ENCODE data around the gene TAF11L2.
"Not testable (repeated sequence)": the region's sequence is repeated elsewhere in the genome, so short reads cannot be mapped to it uniquely, and the experiment has no call there.

TAF11L2 gene

DNA sequence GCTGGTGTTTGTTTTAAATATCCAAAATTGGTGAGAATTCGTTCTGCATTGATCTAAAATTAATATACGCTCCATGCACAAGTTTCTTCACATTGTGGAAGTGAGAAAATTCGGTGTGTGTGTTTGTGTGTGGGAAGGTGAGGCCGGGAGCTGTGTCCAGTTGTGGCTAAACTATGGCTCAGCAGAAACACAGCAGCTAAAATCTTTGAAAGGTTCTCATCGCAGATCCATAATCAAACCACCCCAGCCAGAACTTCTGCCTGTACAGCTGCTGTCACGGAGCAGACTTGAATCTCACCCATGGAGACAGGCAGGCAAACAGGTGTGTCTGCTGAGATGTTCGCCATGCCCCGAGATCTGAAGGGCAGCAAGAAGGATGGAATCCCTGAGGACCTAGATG is at the start of gene TAF11L2:
TSS of gene TAF11L2 (plus strand) at position 301 of the 400 bp plus-strand sequence.
- not testable (repeated sequence) for DNase-seq (ENCODE audit: low read depth, low spot score)

DNA sequence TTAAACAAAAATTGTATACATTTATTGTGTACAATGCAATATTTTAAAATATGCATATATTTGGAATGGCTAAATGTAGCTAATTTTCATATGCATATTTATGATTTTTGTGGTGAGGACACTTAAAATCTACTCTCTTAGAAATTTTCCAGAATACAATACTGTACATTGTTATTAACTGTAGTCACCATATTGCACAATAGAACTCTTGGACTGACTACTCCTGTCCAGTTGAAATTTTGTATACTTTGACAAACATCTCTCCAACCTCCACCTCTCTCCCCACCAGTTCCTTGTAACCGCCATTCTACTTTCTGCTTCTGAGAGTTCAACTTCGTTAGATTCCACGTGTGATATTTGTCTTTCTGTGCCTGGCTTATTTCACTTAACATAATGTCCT is 49.2 kb upstream of the TAF11L2 start:
- DNase-seq (ENCODE audit: low read depth, low spot score), result no peak

DNA sequence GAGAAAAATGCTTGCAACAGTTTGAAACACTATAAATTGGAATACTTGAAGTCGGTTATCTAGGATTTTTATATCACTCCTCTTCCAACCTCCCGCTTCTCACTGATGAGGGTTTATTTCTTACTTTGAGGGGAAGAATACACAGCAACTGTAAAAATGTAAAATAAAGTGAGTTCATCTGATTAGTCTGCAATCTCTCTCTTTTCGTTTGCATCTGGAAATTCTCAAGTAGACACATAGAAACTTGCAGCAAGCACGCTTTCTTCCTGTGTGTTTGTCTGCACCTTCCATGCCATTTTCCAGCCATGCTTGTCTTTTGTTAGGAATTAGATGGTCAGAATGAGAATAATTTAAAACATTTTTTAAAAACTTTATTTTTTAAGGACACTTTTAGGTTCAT is 45.1 kb upstream of the TAF11L2 start:
- DNase-seq (ENCODE audit: low read depth, low spot score), result no peak

DNA sequence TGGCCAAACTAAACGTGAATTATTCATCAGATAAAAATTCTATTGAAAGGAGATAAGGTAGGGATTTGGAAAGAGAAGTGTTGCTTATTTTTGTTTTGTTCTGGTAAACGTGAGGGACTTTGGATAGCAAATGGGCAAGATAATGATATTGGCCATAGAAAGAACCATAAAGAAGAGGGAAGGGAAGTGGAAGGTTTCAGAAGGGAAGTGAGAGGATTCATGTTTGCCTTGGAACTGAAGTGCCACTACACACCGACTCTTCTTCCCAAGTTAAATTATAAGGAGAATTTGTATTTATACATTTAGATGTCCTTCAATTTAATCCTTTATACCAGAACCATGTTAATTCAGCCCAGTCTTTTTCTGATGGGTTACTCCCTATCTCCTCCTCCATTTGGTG is 42.1 kb upstream of the TAF11L2 start:
- no peak for DNase-seq (ENCODE audit: low read depth, low spot score)

DNA sequence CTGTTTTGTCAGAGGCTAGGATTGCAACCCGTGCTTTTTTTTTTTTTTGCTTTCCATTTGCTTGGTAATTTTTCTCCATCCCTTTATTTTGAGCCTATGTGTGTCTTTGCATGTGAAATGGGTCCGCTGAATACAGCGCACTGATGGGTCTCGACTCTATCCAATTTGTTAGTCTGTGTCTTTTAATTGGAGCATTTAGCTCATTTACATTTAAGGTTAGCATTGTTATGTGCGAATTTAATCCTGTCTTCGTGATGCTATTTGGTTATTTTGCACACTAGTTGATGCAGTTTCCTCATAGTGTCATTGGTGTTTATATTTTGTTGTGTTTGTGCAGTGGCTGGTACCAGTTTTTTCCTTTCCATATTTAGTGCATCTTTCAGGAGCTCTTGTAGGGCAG is 36.2 kb upstream of the TAF11L2 start:
- no peak for DNase-seq (ENCODE audit: low read depth, low spot score)

DNA sequence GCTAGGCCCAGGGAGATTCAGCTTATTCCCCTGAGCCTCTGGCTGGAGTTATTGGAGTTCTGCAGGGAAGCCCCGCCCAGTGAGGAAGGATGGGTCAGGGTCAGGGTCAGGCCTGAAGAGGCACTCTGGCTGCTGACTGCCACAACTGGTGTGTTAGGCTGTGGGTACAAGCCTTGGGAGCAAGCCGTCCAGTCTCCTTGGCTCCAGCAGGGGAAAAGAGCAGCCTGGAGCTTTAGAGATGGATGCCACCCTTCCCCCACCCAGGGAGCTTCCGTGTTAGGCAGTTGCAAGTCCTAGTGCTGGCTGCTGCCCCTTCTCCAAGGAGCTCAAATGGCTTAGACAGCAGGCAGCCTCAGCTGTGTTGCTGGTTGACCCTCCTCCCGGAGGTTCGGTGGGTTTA is 34.4 kb upstream of the TAF11L2 start:
- no peak for DNase-seq (ENCODE audit: low read depth, low spot score)

DNA sequence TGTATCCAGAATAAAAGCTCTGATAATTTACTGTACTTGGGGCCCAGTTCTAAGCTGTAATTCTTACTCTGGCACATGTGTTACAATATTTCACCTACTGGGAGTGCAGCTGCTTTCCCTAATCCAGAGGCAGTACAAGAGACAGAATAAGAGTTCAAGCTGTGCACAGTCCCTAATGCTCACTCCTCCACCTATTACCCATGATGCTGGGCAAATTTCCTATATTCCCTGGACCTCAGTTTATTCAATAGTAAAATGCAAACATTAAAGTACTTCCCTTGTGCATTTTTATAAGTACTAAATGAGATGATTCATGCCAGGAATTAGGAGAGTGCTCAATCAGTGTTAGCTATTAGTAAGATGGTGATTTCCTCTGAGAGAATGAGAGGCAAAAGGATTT is 28.0 kb upstream of the TAF11L2 start:
- DNase-seq (ENCODE audit: low read depth, low spot score), result no peak

DNA sequence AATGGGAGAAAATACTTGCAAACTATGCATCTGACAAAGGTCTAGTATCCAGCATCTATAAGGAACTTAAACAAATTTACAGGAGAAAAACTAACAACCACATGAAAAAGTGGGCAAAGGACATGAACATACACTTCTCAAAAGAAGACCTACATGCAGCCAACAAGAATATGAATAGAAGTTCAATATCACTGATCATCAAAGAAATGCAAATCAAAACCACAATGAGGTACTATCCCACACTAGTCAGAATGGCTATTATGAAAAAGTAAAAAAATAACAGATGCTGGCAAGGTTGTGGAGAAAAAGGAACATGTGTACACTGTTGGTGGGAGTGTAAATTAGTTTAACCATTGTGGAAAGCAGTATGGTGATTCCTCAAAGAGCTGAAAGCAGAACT is 23.0 kb upstream of the TAF11L2 start:
- not testable (repeated sequence) for DNase-seq (ENCODE audit: low read depth, low spot score)

DNA sequence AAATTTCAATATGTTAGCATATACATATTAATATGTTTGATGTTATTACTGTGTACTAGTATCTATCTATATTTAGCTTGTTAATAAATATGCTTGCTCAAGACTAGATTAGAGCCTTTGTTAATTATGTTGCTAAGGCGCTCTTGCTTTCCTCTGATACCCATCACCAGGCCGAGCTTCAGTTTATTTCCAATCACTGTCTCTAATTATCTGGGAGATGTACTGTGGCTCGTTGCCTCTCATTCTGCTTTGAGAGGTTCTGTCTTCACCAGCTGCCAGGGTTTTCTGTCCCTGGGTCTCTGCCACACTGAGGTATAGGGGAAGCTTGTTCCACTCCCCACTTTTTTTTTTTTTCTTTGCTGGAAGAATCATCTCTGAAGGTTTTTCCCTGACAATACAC is 21.0 kb upstream of the TAF11L2 start:
- DNase-seq (ENCODE audit: low read depth, low spot score), result no peak

DNA sequence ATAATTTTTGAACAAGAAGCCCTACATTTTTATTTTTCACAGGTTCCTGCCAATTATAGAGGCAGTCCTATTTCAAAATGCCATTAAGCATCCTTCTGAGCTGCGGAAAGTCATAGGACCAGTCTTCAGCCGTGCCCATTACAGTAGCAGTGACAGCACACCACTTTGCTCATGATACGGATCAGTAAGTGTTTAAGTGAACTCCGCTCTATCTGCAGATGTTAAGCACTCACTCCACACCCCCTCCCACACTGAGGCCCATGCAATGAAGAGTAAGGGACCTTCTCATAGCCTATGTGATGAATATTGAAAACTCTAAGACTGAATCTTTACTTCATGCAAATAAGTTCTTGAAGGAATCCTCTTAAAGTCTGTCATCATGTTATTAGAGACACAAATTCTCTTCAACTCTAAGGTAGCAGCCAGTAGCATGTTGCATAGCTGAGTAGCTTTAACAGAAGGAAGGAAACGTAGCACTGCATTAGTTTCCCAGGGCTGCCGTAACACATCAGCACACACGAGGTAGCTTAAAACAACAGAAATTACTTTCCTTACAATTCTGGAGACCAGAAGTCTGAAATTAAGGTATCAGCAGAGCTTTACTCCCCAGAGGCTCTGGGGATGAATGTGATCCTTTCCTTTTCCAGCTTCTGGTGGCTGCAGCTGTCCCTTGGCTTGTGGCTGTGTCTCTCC is 20.3 kb upstream of the TAF11L2 start:
- DNase-seq (ENCODE audit: low read depth, low spot score), result no peak

DNA sequence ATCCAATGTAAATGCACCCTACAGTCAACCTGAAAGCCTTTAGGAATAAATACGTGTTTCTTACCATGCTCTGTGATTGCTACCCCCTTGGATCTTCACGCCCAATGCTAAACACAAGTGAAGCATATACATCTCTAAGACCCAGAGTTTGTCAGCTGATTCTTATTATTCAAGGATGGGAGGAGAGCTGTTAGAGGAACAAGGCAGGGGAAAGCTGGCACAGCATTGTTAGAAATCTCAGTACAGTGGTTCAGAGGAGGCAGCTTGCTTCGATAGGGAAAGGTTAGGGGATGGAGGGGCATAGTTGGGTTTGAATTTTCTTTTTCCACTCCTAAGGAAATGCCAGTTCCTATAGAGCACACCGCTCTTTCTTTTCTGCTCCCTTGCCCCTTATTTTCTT is 16.7 kb upstream of the TAF11L2 start:
- DNase-seq (ENCODE audit: low read depth, low spot score), result no peak

DNA sequence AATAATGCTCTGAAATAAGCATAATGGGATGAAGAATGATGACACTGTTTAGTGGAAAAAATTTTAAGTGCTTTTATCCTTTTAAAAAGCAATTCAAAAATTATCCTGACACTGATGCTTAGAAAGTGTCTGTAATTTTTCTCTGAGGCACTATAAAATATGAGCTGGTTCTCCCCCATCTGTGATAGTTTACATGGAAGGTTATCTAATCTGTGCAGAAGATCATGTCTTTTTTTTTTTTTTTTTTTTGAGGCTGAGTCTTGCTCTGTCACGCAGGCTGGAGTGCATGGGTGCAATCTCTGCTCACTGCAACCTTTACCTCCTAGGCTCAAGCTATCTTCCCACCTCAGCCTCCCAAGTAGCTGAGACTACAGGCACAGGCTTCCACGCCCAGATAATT is 15.2 kb upstream of the TAF11L2 start:
- DNase-seq (ENCODE audit: low read depth, low spot score), result no peak

DNA sequence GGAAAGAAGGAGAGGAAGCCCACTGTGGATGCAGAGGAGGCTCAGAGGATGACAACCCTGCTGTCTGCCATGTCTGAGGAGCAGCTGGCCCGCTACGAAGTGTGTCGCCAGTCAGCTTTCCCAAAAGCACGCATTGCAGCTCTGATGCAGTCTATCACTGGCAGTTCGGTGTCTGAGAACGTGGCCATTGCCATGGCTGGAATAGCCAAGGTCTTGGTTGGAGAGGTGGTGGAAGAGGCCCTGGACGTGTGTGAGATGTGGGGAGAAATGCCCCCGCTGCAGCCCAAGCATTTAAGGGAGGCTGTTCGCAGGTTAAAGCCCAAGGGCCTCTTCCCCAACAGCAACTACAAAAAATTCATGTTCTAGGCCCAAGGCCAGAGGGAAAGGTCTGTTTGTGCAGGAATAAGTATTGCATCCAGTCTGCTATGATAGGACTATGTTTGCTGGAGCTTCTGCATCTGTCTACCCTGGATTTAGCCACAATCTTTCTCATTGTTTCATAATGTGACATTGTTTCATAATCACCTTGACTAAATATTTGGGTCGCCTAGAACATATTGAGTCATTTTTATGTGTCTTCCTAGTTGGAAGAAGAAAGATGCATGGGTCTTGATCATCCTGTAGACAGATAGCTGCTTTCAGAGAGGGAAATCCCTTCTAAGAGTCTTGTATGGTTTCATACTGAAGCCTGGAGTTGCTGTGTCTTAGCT is 11.4 kb upstream of the TAF11L2 start:
- DNase-seq (ENCODE audit: low read depth, low spot score), result not testable (repeated sequence)

DNA sequence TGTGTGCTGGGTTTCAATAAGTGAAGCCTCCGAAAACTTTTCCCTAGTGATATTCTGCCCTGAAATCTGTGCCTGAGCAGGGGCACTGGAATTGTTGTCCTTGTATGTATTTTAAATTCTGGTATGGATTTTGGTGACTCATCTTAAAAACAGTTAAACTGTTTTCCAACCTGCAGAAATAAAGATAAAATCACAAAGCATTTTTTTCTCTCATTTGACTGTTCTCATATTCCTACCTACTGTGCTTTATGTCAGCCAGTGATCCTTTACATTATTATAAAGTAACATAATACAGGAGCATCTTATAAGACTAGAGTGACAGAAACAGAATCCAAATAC is 10.9 kb upstream of the TAF11L2 start:
- DNase-seq (ENCODE audit: low read depth, low spot score), result no peak

DNA sequence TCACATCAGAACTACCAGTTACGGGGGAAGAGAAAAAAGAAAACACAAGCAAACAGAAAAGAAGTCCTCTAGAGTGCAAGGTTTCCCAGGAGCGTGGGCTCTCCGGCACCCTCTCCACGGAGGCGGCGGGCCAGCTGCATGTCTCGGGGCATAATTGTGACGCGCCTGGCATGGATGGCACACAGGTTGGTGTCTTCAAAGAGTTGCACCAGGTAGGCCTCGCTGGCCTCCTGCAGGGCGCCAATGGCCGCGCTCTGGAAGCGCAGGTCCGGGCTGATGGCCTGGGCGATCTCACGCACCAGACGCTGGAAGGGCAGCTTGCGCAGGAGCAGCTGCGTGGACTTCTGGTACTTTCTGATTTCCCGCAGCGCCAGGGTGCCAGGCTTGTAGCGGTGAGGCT is 6.8 kb upstream of the TAF11L2 start:
- not testable (repeated sequence) for DNase-seq (ENCODE audit: low read depth, low spot score)

DNA sequence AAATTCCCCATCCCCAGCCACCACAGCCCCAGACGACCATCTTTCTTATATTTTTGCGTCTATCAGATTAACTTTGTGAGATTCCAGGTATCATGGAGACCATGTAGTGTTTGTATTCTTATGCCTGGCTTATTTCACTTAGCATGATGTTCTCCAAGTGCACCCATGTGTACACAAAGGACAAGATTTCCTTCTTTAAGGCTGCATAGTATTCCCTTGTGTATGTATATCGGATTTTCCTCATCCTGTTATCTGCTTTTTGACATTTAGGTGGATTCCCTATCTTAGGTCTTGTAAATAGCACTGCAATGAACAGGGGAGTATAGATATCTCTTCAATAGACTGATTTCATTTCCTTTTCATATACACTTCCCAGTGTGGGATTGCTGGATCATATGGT is 5.3 kb upstream of the TAF11L2 start:
- DNase-seq (ENCODE audit: low read depth, low spot score), result no peak

DNA sequence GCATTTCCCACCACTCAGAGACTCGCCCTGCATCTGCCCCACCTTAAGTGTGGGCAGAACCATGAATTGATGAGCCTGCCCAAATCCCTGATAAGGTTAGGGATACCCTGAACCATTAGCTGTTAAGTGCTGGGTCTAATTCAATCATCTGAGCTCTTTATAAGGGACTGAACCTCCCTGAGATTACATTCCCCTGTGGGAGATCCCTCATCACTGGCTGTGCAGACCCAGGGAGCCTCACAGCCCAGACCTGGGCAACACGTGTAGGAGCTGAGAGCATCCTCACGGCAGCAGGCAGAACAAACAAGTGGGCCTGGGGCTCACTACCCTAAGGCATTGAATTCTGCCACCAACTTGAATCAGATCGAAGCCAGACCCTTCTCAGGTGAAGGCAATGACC is 585 bp upstream of the TAF11L2 start:
- no peak for DNase-seq (ENCODE audit: low read depth, low spot score)

DNA sequence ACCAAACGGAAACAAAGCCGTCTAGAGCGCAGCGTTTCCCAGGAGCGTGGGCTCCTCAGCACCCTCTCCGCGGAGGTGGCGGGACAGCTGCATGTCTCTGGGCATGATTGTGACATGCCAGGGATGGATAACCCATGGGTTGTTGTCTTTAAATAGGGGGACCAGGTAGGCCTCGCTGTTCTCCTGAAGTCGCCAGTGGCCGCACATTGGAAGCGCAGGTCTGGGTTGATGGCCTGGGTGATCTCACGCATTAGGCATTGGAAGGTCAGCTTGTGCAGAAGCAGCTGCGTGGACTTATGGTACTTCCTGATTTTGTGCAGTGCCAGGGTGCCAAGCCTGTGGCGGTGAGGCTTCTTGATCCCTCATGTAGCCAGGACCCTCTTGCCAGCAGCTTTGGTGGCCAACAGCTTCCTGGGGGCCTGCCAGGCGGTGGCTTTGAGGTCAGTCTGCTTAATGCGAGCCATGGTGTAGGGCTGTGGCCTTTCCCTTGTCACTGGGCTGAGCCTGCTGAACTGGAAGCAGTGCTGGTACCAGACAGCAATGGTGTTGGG is 13.8 kb downstream of the TAF11L2 start:
- no peak for DNase-seq (ENCODE audit: low read depth, low spot score)

DNA sequence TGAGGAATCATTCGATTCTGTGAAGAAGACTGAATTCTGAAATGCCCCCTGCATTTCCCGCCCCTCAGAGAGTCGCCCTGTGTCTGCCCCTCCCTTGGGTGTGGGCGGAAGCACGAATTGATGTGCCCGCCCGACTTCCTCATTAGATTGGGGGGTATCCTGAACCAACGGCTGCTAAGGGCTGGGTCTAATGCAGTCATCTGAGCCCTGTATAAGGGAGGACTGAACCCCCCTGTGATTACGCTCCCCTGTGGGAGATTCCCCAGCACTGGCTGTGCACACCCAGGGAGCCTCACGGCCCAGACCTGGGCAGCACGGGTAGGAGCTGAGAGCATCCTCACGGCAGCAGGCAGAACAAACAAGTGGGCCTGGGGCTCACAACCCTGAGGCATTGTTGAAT is 19.5 kb downstream of the TAF11L2 start:
- not testable (repeated sequence) for DNase-seq (ENCODE audit: low read depth, low spot score)

DNA sequence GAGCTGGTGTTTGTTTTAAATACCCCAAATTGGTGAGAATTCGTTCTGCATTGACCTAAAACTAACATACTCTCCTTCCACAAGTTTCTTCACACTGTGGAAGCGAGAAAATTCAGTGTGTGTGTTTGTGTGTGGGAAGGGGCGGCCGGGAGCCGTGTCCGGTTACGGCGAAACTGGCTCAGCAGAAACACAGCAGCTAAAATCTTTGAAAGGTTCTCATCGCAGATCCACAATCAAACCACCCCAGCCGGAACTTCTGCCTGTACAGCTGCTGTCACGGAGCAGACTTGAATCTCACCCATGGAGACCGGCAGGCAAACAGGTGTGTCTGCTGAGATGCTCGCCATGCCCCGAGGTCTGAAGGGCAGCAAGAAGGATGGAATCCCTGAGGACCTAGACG is 20.0 kb downstream of the TAF11L2 start, which contains the start of gene TAF11L3:
TSS of gene TAF11L3 (plus strand) at position 301 of the 400 bp plus-strand sequence.
- not testable (repeated sequence) for DNase-seq (ENCODE audit: low read depth, low spot score)

DNA sequence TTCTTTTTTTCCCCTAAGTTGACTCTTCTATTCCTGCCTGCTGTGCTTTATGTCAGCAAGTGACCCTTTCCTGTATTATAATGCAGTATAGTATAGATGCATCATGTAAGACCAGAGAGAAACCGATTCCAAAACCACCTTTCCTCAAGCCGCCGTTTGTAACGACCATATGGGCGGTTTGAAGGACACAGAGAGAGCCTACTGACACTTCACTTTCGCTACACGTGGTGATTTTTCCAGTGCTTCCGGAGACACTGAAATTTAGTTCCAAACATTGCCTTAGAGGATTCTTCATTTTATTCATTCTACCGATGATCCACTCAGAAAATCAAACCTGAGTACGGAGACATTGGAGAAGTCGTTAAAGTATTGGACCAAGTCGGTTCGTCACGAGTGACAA is 21.5 kb downstream of the TAF11L2 start:
- not testable (repeated sequence) for DNase-seq (ENCODE audit: low read depth, low spot score)

DNA sequence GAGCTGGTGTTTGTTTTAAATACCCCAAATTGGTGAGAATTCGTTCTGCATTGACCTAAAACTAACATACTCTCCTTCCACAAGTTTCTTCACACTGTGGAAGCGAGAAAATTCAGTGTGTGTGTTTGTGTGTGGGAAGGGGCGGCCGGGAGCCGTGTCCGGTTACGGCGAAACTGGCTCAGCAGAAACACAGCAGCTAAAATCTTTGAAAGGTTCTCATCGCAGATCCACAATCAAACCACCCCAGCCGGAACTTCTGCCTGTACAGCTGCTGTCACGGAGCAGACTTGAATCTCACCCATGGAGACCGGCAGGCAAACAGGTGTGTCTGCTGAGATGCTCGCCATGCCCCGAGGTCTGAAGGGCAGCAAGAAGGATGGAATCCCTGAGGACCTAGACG is 23.5 kb downstream of the TAF11L2 start, which contains the start of gene TAF11L4:
TSS of gene TAF11L4 (plus strand) at position 301 of the 400 bp plus-strand sequence.
- not testable (repeated sequence) for DNase-seq (ENCODE audit: low read depth, low spot score)

DNA sequence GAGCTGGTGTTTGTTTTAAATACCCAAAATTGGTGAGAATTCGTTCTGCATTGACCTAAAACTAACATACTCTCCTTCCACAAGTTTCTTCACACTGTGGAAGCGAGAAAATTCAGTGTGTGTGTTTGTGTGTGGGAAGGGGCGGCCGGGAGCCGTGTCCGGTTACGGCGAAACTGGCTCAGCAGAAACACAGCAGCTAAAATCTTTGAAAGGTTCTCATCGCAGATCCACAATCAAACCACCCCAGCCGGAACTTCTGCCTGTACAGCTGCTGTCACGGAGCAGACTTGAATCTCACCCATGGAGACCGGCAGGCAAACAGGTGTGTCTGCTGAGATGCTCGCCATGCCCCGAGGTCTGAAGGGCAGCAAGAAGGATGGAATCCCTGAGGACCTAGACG is 26.9 kb downstream of the TAF11L2 start, which contains the start of gene TAF11L5:
TSS of gene TAF11L5 (plus strand) at position 301 of the 400 bp plus-strand sequence.
- not testable (repeated sequence) for DNase-seq (ENCODE audit: low read depth, low spot score)
